T-helper 22 cell (primary cell): Measurements from ENCODE around the gene ZBED6.
"Not testable (repeated sequence)": the region's sequence is repeated elsewhere in the genome, so short reads cannot be mapped to it uniquely, and the experiment has no call there.

Experiments
- DNase-seq: peaks from one replicate; pipeline ENCODE4 v3.0.0-alpha.2; 2020; ENCODE audit warnings: low read depth

ZBED6 gene

GRCh38 chr1:203781962-203782361, 13.5 kb upstream of the ZBED6 start:
- no peak for DNase-seq

- DNase-seq = no peak
Measured at GRCh38 chr1:203789966-203790365, 5.5 kb upstream of the ZBED6 start.

GRCh38 chr1:203791498-203791897, 3.9 kb upstream of the ZBED6 start:
- DNase-seq = no peak

GRCh38 chr1:203792486-203792885, 2.9 kb upstream of the ZBED6 start:
- DNase-seq = no peak

GRCh38 chr1:203793561-203793960, 1.9 kb upstream of the ZBED6 start:
- DNase-seq = not testable (repeated sequence)

- DNase-seq = no peak
Measured at GRCh38 chr1:203794764-203795440, 521 bp upstream of the ZBED6 start.

GRCh38 chr1:203796236-203796605, 798 bp downstream of the ZBED6 start:
- DNase-seq = no peak

- DNase-seq = no peak
Measured at GRCh38 chr1:203797216-203797615, 1.8 kb downstream of the ZBED6 start.

GRCh38 chr1:203797948-203798655, 2.7 kb downstream of the ZBED6 start:
- no peak for DNase-seq

- no peak for DNase-seq
Measured at GRCh38 chr1:203799157-203799556, 3.7 kb downstream of the ZBED6 start.

- no peak for DNase-seq
Measured at GRCh38 chr1:203799971-203800370, 4.5 kb downstream of the ZBED6 start.

- DNase-seq = no peak
Measured at GRCh38 chr1:203805689-203806088, 10.3 kb downstream of the ZBED6 start.

- DNase-seq = no peak
Measured at GRCh38 chr1:203807196-203807595, 11.8 kb downstream of the ZBED6 start.

- DNase-seq = no peak
Measured at GRCh38 chr1:203813581-203814341, 18.3 kb downstream of the ZBED6 start.

- no peak for DNase-seq
Measured at GRCh38 chr1:203818399-203818798, 23.0 kb downstream of the ZBED6 start.

- no peak for DNase-seq
Measured at GRCh38 chr1:203823306-203823705, 27.9 kb downstream of the ZBED6 start.

GRCh38 chr1:203826175-203826574, 30.8 kb downstream of the ZBED6 start:
- DNase-seq = no peak

- DNase-seq = no peak
Measured at GRCh38 chr1:203828002-203828401, 32.6 kb downstream of the ZBED6 start.

GRCh38 chr1:203828503-203828902, 33.1 kb downstream of the ZBED6 start:
- DNase-seq = no peak

- not testable (repeated sequence) for DNase-seq
Measured at GRCh38 chr1:203829247-203829646, 33.8 kb downstream of the ZBED6 start.

- no peak for DNase-seq
Measured at GRCh38 chr1:203835476-203835875, 40.1 kb downstream of the ZBED6 start.

- DNase-seq = no peak
Measured at GRCh38 chr1:203839081-203839480, 43.7 kb downstream of the ZBED6 start.

GRCh38 chr1:203840208-203840808, 44.9 kb downstream of the ZBED6 start:
- DNase-seq = no peak
